NB4 (cell line): ENCODE data around the gene RPS6KL1.

Experiments
- CTCF ChIP-seq: IDR thresholded peaks from one replicate; pipeline ENCODE4 v1.5.1; 2012; ENCODE audit warnings: low read depth, low read length
- MAX ChIP-seq: IDR thresholded peaks from 2 replicates; pipeline ENCODE4 v1.6.1; 2011; ENCODE audit warnings: low read depth, low read length
- MYC ChIP-seq: IDR thresholded peaks from 2 replicates; pipeline ENCODE4 v1.6.1; 2011; ENCODE audit warnings: low read depth, low read length
- POLR2A ChIP-seq: IDR thresholded peaks from 2 replicates; pipeline ENCODE4 v1.6.1; 2011; ENCODE audit warnings: mild to moderate bottlenecking; ENCODE audit not compliant: insufficient read length; ENCODE audit errors: extremely low read depth

- TF ChIP-seq CTCF (no peak), MYC (no peak), POLR2A (no peak), MAX (no peak)
These were observed 56.2 kb downstream of the RPS6KL1 start for GRCh38 chr14:74866708-74867389.
